ENCODE data around the gene OR6C70. TPM values are rescaled to one million over a fixed set of nuclear protein-coding genes. Genes with fewer than 3 reads are reported as not detected.
"Not testable (repeated sequence)": the region's sequence is repeated elsewhere in the genome, so short reads cannot be mapped to it uniquely, and the experiment has no call there.

The OR6C70 gene
- polyA plus RNA-seq (ENCODE audit: insufficient read length), result not detected

- no peak for DNase-seq
Measured at GRCh38 chr12:55470088-55470829, at the start of gene OR6C70. OR6C70 (minus strand) TSS chr12:55470138; CDS start chr12:55470138, 0 bp downstream.

DNA sequence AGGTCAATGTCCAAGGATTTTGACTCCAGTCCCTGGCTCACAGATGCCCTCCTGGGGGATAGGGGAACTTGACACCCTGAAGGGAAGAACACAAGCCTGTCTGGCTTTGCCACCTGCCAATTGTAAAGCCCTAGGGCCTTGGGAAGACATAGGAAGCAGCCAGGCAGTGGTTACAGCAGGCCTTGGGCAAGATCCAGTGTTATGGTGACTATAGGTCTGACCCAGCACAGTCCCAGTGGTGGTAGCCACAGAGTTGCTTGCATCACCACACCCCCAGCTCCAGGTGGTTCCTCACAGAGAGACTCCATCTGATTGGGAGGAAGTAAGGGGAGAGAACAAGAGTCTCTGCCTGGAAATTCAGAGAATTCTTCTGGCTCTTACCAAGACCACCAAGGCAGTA lies 46.5 kb upstream of the OR6C70 start:
- DNase-seq, result no peak

DNA sequence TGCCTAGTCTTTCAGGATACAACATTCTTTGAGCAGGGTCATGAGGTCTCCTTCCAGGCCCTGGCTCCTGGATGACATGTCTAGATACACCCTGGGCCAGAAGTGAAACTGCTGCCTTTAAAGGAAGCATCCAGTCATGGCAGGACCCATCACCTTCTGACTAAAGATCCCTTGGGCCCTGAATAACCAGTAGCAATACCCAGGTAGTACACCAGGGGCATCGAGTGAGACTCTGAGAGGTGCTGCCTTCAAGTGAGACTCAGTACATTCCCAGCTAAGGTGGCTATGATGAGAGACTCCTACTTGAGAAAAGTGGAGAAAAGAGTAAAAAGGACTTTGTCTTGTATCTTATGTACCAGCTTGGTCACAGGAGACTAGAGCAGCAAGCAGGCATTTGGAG lies 45.8 kb upstream of the OR6C70 start:
- no peak for DNase-seq

- no peak for DNase-seq
Measured at GRCh38 chr12:55501601-55502000, 31.7 kb upstream of the OR6C70 start.

GRCh38 chr12:55499810-55500252 lies 29.9 kb upstream of the OR6C70 start:
- no peak for DNase-seq

DNA sequence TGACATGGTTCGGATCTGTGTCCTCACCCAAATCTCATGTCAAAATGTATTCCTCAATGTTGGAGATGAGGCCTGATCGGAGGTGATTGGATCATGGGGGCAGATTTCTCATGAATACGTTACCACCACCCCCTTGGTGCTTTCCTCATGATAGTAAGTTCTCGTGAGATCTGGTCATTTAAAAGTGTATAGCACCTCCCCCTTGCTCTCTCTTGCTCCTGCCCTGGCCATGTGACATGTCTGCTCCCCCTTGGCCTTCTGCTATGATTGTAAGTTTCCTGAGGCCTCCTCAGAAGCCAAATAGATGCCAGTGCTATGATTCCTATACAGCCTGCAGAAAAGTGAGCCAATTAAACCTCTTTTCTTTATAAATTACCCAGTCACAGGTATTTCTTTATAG lies 29.3 kb upstream of the OR6C70 start:
- DNase-seq, result no peak

- DNase-seq, result no peak
Measured at GRCh38 chr12:55495490-55495889, 25.6 kb upstream of the OR6C70 start.

DNA sequence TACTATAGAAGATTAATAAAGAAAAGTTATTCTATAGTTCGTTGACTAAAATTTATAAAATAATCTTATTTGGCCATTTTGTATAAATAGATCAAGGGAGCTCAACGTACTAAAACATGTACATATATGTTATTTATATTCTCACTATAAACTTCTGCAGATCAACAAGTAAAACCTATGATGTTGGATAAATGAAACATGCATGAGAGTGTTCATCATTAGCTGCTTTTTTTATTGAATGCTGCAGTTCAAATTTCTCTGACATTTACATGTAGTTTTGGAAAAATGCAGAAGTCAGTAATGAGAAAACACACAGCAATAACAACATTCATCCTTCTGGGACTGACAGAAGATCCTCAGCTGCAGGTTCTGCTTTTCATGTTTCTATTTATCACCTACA lies 22.1 kb upstream of the OR6C70 start, which contains the start of gene OR6C68:
TSS of gene OR6C68 (plus strand) at position 301 of the 400 bp plus-strand sequence. CDS start at position 301, 0 bp downstream.
- DNase-seq, result no peak

GRCh38 chr12:55484284-55484683 lies 14.3 kb upstream of the OR6C70 start:
- DNase-seq, result not testable (repeated sequence)

DNA sequence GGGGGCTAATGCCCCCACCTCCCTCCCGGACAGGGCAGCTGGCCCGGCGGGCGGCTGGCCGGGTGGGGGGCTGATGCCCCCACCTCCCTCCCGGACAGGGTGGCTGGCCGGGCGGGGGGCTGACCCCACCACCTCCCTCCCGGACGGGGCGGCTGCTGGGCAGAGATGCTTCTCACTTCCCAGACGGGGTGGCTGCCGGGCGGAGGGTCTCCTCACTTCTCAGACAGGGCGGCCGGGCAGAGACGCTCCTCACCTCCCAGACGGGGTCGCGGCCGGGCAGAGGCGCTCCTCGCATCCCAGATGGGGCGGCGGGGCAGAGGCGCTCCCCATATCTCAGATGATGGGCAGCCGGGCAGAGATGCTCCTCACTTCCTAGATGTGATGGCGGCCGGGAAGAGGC lies 9.2 kb upstream of the OR6C70 start:
- DNase-seq, result not testable (repeated sequence)

GRCh38 chr12:55472264-55472663 lies 2.3 kb upstream of the OR6C70 start:
- no peak for DNase-seq

- DNase-seq, result no peak
Measured at GRCh38 chr12:55469291-55469690, 647 bp downstream of the OR6C70 start.

DNA sequence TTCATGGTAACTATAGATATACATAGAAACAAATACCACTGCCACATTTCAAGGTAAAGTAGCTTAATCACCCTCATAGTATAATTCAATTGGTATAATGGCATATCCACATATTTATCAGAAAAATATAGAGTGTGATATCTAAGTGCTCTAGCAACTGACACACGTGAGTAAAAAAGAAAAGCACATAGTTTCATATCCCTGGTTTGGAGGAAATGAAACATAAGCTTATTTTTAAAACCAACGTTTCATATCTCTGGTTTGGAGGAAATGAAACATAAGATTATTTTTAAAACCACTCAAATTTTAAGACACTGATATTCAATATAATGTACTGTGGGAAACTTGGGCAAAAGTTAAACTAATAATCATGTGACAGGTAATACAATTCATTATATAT lies 2.1 kb downstream of the OR6C70 start:
- no peak for DNase-seq

DNA sequence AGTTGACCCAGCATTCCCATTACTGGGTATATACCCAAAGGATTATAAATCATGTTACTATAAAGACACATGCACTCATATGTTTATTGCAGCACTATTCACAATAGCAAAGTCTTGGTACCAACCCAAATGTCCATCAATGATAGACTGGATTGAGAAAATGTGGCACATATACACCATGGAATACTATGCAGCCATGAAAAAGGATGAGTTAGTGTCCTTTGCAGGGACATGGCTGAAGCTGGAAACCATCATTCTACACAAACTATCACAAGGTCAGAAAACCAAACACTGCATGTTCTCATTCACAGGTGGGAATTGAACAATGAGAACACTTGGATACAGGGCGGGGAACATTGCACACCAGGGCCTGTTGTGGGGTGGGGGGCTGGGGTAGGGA lies 5.0 kb downstream of the OR6C70 start:
- DNase-seq, result not testable (repeated sequence)

DNA sequence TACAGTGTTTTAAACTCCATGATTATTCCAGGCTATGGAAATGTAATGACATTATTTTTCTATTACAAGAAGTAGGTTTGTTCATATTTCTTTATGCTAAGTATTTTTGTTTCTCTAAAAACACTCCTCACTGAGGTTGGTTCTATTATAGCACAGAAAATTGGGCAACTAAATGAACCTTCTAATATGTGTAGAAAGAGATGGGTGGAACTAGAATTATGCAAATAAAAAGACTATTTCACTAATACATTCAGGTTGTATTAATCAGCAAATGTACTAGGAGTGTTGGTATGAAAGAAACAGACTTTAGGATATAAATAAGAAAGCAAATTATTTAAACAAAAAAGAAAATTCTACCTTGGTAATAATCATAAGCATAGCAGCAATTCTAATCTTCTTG lies 21.1 kb downstream of the OR6C70 start:
- no peak for DNase-seq

DNA sequence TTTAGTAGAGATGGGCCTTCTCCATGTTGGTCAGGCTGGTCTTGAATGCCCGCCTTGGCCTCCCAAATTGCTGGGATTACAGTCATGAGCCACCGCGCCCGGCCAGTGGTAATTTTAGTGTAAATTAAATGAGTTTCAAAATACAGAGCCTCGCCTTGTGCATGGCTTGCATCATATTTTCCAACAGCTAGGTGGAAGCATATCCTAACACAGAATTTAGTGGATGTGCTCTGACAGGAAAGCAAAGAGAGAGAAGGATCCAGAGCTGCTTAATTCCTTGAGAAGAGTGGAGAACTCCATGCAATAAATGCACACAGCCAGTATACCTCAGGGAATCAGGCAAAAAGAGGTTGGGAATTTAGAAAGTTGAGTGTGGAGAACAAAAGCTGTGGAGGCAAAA lies 23.6 kb downstream of the OR6C70 start:
- no peak for DNase-seq

DNA sequence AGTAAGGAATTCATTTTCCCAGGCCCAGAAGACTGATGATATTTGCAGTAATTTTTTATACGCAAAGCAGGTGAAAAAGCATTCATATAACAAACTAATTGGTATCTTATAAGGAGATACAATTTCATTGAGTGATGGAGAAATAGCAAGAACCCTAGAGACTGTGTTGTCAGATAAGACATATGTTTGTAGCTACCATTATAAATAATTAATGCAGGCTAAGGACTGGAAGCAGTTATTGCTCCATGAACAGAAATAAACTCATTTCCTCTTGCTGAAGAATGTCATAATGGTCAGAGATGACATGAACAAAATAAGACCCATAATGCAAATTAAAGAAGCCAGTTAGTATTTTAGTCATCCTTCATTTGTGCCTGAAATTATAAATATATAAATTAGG lies 24.6 kb downstream of the OR6C70 start:
- no peak for DNase-seq

DNA sequence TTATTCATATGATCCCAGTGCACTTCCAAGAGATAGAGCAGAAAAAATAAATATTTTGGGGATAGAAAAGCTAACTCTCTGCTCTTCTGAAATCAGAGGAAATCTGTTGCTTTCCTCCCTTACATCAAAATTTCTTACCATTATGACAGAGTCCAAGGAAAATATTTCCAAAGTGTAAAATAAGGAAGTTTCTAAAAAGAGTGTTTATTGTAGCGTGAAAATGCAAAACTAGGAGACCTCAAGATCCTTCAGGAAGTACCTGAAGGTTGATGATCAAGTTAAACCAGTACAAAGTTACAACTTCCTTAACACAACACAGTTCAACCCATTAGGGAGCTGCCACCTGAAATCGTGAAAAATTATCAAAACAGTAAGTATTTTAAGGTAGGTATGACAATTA lies 26.2 kb downstream of the OR6C70 start, which contains the start of gene OR6C2:
TSS of gene OR6C2 (plus strand) at position 301 of the 400 bp plus-strand sequence. CDS start 8,138 bp downstream, outside the sequence.
- no peak for DNase-seq

DNA sequence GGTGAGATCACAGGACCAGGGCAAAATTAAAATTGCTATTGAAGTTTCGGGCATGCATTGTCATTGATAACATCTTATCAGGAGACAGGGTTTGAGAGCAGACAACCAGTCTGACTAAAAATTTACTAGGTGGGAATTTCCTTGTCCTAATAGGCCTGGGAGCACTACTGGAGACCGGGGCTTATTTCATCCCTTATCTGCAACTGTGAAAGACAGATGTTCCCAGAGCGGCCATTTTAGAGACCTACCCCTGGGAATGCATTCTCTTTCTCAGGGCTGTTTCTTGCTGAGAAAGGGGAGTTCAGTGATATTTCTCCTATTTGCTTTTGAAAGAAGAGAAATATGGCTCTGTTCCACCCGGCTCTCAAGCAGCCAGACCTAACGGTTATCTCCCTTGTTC lies 28.7 kb downstream of the OR6C70 start:
- not testable (repeated sequence) for DNase-seq

DNA sequence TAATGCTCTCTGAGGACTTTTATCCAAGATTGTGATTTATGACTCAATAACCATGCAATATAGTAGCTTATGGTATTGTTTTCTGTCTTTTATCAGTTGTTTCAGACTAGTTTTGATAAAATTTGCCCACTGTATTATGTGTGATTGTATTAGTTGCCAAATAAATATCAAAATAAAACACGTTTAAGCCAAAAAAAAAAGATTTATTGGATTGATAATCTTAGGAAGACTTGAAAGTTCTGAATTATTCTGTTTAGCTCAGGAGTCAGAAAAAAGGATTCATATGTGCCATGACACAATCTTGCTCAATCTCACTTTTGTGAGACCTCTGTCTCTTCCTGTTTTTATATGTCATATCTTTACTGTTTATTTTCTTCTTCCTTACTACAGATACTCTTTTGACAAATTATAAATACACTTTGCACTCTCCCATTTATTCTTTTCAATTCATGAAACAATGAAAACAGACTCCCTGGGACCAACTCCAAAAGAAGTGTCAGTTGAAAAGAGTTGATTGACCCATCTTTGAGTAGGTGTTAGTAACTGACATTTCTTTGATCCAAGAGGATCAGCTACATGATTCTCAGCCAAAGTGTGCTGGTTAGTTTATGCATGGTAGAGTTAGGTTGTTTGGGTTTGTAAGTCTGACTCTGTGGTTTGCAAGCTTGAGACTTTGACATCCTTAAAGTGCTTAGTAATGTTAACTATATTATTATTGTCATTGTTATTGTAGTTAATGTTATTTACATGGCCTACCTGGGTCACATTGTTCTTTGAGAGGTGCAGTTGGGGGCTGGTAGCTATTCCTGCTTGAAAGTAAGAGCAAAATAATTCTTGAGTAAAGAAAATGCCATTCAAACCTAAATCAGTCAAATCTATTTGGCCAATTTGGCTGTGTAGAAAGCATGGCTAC lies 41.4 kb downstream of the OR6C70 start:
- DNase-seq, result no peak

DNA sequence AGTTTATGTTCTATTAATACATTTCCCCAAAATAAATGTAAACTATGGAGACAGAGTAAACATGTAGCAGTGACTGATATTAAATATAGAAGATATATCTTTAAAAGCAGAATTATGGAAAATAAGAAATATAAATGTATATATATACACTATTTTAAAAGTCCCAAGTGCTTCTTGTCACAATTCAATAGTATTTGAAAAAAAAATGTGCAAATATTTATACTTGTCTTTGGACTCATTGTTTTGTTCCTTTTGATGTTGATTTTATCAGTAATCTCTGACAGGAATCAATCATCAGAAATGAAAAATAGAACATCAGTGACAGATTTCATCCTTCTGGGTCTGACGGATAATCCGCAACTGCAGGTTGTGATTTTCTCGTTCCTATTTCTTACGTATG lies 44.0 kb downstream of the OR6C70 start, which contains the start of gene OR6C76:
TSS of gene OR6C76 (plus strand) at position 301 of the 400 bp plus-strand sequence. CDS start at position 301, 0 bp downstream.
- no peak for DNase-seq

GRCh38 chr12:55420307-55420962 lies 49.5 kb downstream of the OR6C70 start:
- DNase-seq, result no peak

Data from hindlimb muscle (tissue), 1 donor.